H9 (cell line): ENCODE data around the gene LSMEM2. TPM values are rescaled to one million over a fixed set of nuclear protein-coding genes. Genes with fewer than 3 reads are reported as not detected.
"Not testable (repeated sequence)": the region's sequence is repeated elsewhere in the genome, so short reads cannot be mapped to it uniquely, and the experiment has no call there.

Experiments
- DNase-seq: peaks from one replicate; pipeline ENCODE4 v3.0.0-alpha.2; 2017
- H2AFZ ChIP-seq: one replicate; pipeline ENCODE4 v1.6.1; 2013; ENCODE audit warnings: mild to moderate bottlenecking, low read length, control low read depth, moderate library complexity
- H2AK5ac ChIP-seq: 2 replicates; pipeline ENCODE4 v1.6.1; 2013; ENCODE audit warnings: low read length, control low read depth, mixed read lengths; ENCODE audit not compliant: insufficient read length
- H2BK120ac ChIP-seq: one replicate; pipeline ENCODE4 v1.6.1; 2013; ENCODE audit warnings: low read depth, mild to moderate bottlenecking, low read length, control low read depth, inconsistent platforms; ENCODE audit not compliant: poor library complexity, severe bottlenecking
- H2BK12ac ChIP-seq: 2 replicates; pipeline ENCODE4 v1.6.1; 2013; ENCODE audit warnings: low read length, control low read depth, mixed read lengths, low read depth; ENCODE audit not compliant: insufficient read length
- H2BK15ac ChIP-seq: 2 replicates; pipeline ENCODE4 v1.6.1; 2013; ENCODE audit warnings: low read depth, low read length, control low read depth
- H2BK20ac ChIP-seq: one replicate; pipeline ENCODE4 v1.6.1; 2013; ENCODE audit warnings: low read depth, mild to moderate bottlenecking, low read length, control low read depth, inconsistent platforms; ENCODE audit not compliant: poor library complexity, severe bottlenecking
- H2BK5ac ChIP-seq: 2 replicates; pipeline ENCODE4 v1.6.1; 2013; ENCODE audit warnings: low read length, control low read depth, mixed read lengths; ENCODE audit not compliant: insufficient read length
- H3K14ac ChIP-seq: 2 replicates; pipeline ENCODE4 v1.6.1; 2013; ENCODE audit warnings: low read length, control low read depth; ENCODE audit not compliant: insufficient read depth
- H3K18ac ChIP-seq: 2 replicates; pipeline ENCODE4 v1.6.1; 2013; ENCODE audit warnings: low read depth, mild to moderate bottlenecking, mixed read lengths, low read length, control low read depth; ENCODE audit not compliant: insufficient read length
- H3K23ac ChIP-seq: 2 replicates; pipeline ENCODE4 v1.6.1; 2013; ENCODE audit warnings: low read length, control low read depth, mixed read lengths, low read depth; ENCODE audit not compliant: insufficient read length
- H3K23me2 ChIP-seq: 2 replicates; pipeline ENCODE4 v1.6.1; 2013; ENCODE audit warnings: low read depth, mild to moderate bottlenecking, mixed read lengths, low read length, control low read depth; ENCODE audit not compliant: insufficient read length, poor library complexity, severe bottlenecking
- H3K27ac ChIP-seq: 2 replicates; pipeline ENCODE4 v1.5.1; 2013; ENCODE audit warnings: low read length, control low read depth, mixed read lengths, low read depth; ENCODE audit not compliant: insufficient read length
- H3K27me3 ChIP-seq: 2 replicates; pipeline ENCODE4 v1.6.1; 2013; ENCODE audit warnings: low read length, control low read depth, inconsistent platforms; ENCODE audit not compliant: insufficient read depth
- H3K4ac ChIP-seq: 2 replicates; pipeline ENCODE4 v1.6.1; 2013; ENCODE audit warnings: low read depth, mild to moderate bottlenecking, control low read depth, inconsistent platforms, low read length, moderate library complexity
- H3K4me1 ChIP-seq: 2 replicates; pipeline ENCODE4 v1.6.1; 2013; ENCODE audit warnings: low read length, control low read depth, inconsistent platforms; ENCODE audit not compliant: insufficient read depth
- H3K4me2 ChIP-seq: 2 replicates; pipeline ENCODE4 v1.6.1; 2013; ENCODE audit warnings: low read length, control low read depth, mixed read lengths; ENCODE audit not compliant: insufficient read length, insufficient read depth
- H3K56ac ChIP-seq: 2 replicates; pipeline ENCODE4 v1.6.1; 2013; ENCODE audit warnings: low read depth, mild to moderate bottlenecking, mixed read lengths, low read length, control low read depth; ENCODE audit not compliant: insufficient read length
- H3K79me1 ChIP-seq: 2 replicates; pipeline ENCODE4 v1.6.1; 2013; ENCODE audit warnings: low read depth, mild to moderate bottlenecking, moderate library complexity, low read length, control low read depth, inconsistent platforms; ENCODE audit not compliant: insufficient read depth, poor library complexity, severe bottlenecking
- H3K79me2 ChIP-seq: 2 replicates; pipeline ENCODE4 v1.6.1; 2013; ENCODE audit warnings: low read length, control low read depth, inconsistent platforms; ENCODE audit not compliant: insufficient read depth
- H3K9ac ChIP-seq: 2 replicates; pipeline ENCODE4 v1.6.1; 2013; ENCODE audit warnings: low read length, control low read depth, mixed read lengths; ENCODE audit not compliant: insufficient read length; ENCODE audit errors: extremely low read depth
- H3K9me3 ChIP-seq: one replicate; pipeline ENCODE4 v1.6.1; 2013; ENCODE audit warnings: low read depth, low read length, inconsistent platforms; ENCODE audit not compliant: control insufficient read depth
- H3T11ph ChIP-seq: one replicate; pipeline ENCODE4 v1.6.1; 2013; ENCODE audit warnings: mild to moderate bottlenecking, low read length, control low read depth, inconsistent platforms
- H4K20me1 ChIP-seq: one replicate; pipeline ENCODE4 v1.6.1; 2013; ENCODE audit not compliant: control insufficient read depth, insufficient read length, insufficient read depth
- H4K5ac ChIP-seq: 2 replicates; pipeline ENCODE4 v1.6.1; 2013; ENCODE audit warnings: low read depth, mild to moderate bottlenecking, mixed read lengths, low read length, control low read depth; ENCODE audit not compliant: insufficient read length
- H4K8ac ChIP-seq: replicated peaks from 2 replicates; pipeline ENCODE4 v1.6.1; 2013; ENCODE audit warnings: low read length, control low read depth, mixed read lengths, low read depth; ENCODE audit not compliant: insufficient read length
- H4K91ac ChIP-seq: 2 replicates; pipeline ENCODE4 v1.6.1; 2013; ENCODE audit warnings: low read depth, mild to moderate bottlenecking, moderate library complexity, mixed read lengths, low read length, control low read depth; ENCODE audit not compliant: insufficient read length
- H3K27ac Mint-ChIP-seq, 3 experiments: 2 replicates in 2 of 3; 3 replicates in 1 of 3; pipeline ENCODE4 v1.8.0; 2020 to 2021; ENCODE audit warnings: mixed read lengths in 3 of 3, mild to moderate bottlenecking in 1 of 3, moderate library complexity in 1 of 3
- H3K27me3 Mint-ChIP-seq: 2 replicates; pipeline ENCODE4 v1.8.0; 2021; ENCODE audit warnings: low read depth, mild to moderate bottlenecking, moderate library complexity, mixed read lengths
- H3K36me3 Mint-ChIP-seq, 3 experiments: 2 replicates in 2 of 3; 3 replicates in 1 of 3; pipeline ENCODE4 v1.8.0; 2020 to 2021; ENCODE audit warnings: low read depth in 3 of 3, mixed read lengths in 3 of 3; ENCODE audit not compliant: insufficient read depth in 1 of 3
- H3K4me1 Mint-ChIP-seq, 2 experiments: 2 replicates each; pipeline ENCODE4 v1.8.0; 2020; ENCODE audit warnings: mixed read lengths in 2 of 2
- H3K4me3 Mint-ChIP-seq, 2 experiments: 2 replicates in 1 of 2; 3 replicates in 1 of 2; pipeline ENCODE4 v1.8.0; 2020 to 2021; ENCODE audit warnings: mild to moderate bottlenecking in 2 of 2, mixed read lengths in 2 of 2, moderate library complexity in 1 of 2
- H3K9me3 Mint-ChIP-seq, 2 experiments: 2 replicates in 1 of 2; 3 replicates in 1 of 2; pipeline ENCODE4 v1.8.0; 2020; ENCODE audit warnings: mild to moderate bottlenecking in 2 of 2, mixed read lengths in 2 of 2, moderate library complexity in 1 of 2
- WGBS: extraction: QIAGEN DNeasy Blood & Tissue Kit; methylation state at CpG from one replicate; pipeline ENCODE4 v1.1.7; 2013; ENCODE audit warnings: missing lambda C conversion rate, low lambda C conversion rate, mixed read lengths; ENCODE audit not compliant: insufficient read length; ENCODE audit errors: extremely low coverage; 5-methylcytosine and 5-hydroxymethylcytosine counted together
- total RNA-seq: library from RNA; stranded (reverse); gene quantifications from 2 replicates; pipeline ENCODE4 v1.2.1, GENCODE V29; 2021
- TF ChIP-seq, protein P1 (sequence below): fragments of 200-600 bp; sonication (generic); conservative IDR thresholded peaks from 3 replicates; pipeline ENCODE4 v1.8.0; 2021; ENCODE audit warnings: antibody characterized with exemption, mild to moderate bottlenecking

The LSMEM2 gene
- total RNA-seq, 1 experiment from 2014 or later, result 0.50 TPM

- H3K9me3 ChIP-seq, result no peaks in the 10 kb centered on the region
- H3K14ac ChIP-seq, result no peak overlapping the region
- Mint-ChIP-seq H3K4me3 (no peak overlapping the region), H3K36me3 (no peaks in the 10 kb centered on the region; a peak in 1 of 7 replicates), H3K4me1 (peaks cover 15 to 17% of the 10 kb centered on the region in 2 experiments), H3K27me3 (peaks cover 45% of the 10 kb centered on the region), H3K9me3 (no peaks in the 10 kb centered on the region), H3K27ac (peak overlapping the region in 1 of 3 experiments; percentile 34; a peak in 1 of 7 replicates)
- H3K9ac ChIP-seq, result no peak overlapping the region
- H3K4me1 ChIP-seq, result no peaks in the 10 kb centered on the region
- no peaks in the 10 kb centered on the region for H4K20me1 ChIP-seq
- DNase-seq, result no peak
- no peak overlapping the region for H2BK15ac ChIP-seq
- no peak overlapping the region for H3K18ac ChIP-seq
- H2BK120ac ChIP-seq, result no peak overlapping the region
- H3K23me2 ChIP-seq, result peaks cover 6% of the 10 kb centered on the region
- H4K5ac ChIP-seq, result no peak overlapping the region
- no CpG with 5 or more reads among the region's 8 CpGs for WGBS
- no peaks in the 10 kb centered on the region for H3K79me1 ChIP-seq
- H3K23ac ChIP-seq, result no peak overlapping the region
- TF ChIP-seq, protein P1, sequence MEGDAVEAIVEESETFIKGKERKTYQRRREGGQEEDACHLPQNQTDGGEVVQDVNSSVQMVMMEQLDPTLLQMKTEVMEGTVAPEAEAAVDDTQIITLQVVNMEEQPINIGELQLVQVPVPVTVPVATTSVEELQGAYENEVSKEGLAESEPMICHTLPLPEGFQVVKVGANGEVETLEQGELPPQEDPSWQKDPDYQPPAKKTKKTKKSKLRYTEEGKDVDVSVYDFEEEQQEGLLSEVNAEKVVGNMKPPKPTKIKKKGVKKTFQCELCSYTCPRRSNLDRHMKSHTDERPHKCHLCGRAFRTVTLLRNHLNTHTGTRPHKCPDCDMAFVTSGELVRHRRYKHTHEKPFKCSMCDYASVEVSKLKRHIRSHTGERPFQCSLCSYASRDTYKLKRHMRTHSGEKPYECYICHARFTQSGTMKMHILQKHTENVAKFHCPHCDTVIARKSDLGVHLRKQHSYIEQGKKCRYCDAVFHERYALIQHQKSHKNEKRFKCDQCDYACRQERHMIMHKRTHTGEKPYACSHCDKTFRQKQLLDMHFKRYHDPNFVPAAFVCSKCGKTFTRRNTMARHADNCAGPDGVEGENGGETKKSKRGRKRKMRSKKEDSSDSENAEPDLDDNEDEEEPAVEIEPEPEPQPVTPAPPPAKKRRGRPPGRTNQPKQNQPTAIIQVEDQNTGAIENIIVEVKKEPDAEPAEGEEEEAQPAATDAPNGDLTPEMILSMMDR, result no peak
- H4K91ac ChIP-seq, result no peak overlapping the region
- no peak overlapping the region for H3K56ac ChIP-seq
- no peak overlapping the region for H4K8ac ChIP-seq
- H2BK20ac ChIP-seq, result no peak overlapping the region
- H2BK5ac ChIP-seq, result no peak overlapping the region
- no peaks in the 10 kb centered on the region for H3K79me2 ChIP-seq
- H3T11ph ChIP-seq, result no peak overlapping the region
- peaks cover 3% of the 10 kb centered on the region; the same call in 1 of the 2 replicates for H3K27me3 ChIP-seq
- H3K4me2 ChIP-seq, result no peak overlapping the region
- no peak overlapping the region for H2AK5ac ChIP-seq
- no peak overlapping the region for H2BK12ac ChIP-seq
- H3K4ac ChIP-seq, result no peak overlapping the region
- H2AFZ ChIP-seq, result no peak overlapping the region
- H3K27ac ChIP-seq, result no peak overlapping the region
Observed at GRCh38 chr3:50279255-50280016, 549 bp downstream of the LSMEM2 start.

- not testable (repeated sequence) for H3K4me1 ChIP-seq, H4K91ac ChIP-seq, H3K23ac ChIP-seq, H3K14ac ChIP-seq, H3K56ac ChIP-seq, H3K4me2 ChIP-seq, H3K9me3 ChIP-seq, H4K8ac ChIP-seq, H2AK5ac ChIP-seq, H3K27ac Mint-ChIP-seq, H3K79me2 ChIP-seq, H3K23me2 ChIP-seq, H3K9ac ChIP-seq, H3T11ph ChIP-seq, H3K27me3 Mint-ChIP-seq, H3K27me3 ChIP-seq, H3K4me3 Mint-ChIP-seq, H3K4me1 Mint-ChIP-seq, H3K4ac ChIP-seq, DNase-seq, H2AFZ ChIP-seq, H3K79me1 ChIP-seq, H3K9me3 Mint-ChIP-seq, H2BK15ac ChIP-seq, H2BK5ac ChIP-seq, H3K18ac ChIP-seq, H2BK20ac ChIP-seq, H2BK120ac ChIP-seq, H3K27ac ChIP-seq, H2BK12ac ChIP-seq, H4K5ac ChIP-seq, H4K20me1 ChIP-seq
- H3K36me3 Mint-ChIP-seq, result peaks cover 13 to 25% (median 20%) of the 10 kb centered on the region in 3 experiments; a peak in 6 of 7 replicates
- no CpG with 5 or more reads among the region's 6 CpGs for WGBS
Observed at GRCh38 chr3:50284121-50284520, 5.2 kb downstream of the LSMEM2 start.
